Measurements from ENCODE around the gene SH3TC1.

Gene SH3TC1

GRCh38 chr4:8289956-8290700 is 91.0 kb downstream of the SH3TC1 start:
- DNase-seq (ENCODE audit: low read depth): no peak

GRCh38 chr4:8290701-8290970 is 91.5 kb downstream of the SH3TC1 start:
- no peak for DNase-seq (ENCODE audit: low read depth)

Measured in activated T-helper 9 cell treated with anti-CD3 and anti-CD28 coated beads, Interleukin-2, amount 50 U/mL, for 16 hours (primary cell).